ENCODE measurements around the gene UPK1A. TPM values are rescaled to one million over a fixed set of nuclear protein-coding genes. Genes with fewer than 3 reads are reported as not detected.

The UPK1A gene
- total and polyA plus RNA-seq, 10 of the 15 experiments (the other 5 are each of a cell fraction or from before 2014, with no cell fraction given): 0.15 to 1.9 (median 0.26) TPM; not detected in 7

GRCh38 chr19:35713904-35714495 lies 47.7 kb downstream of the UPK1A start (continued):
- TF ChIP-seq BCLAF1 (IDR thresholded peaks at IDR 0.05): no peak
- TF ChIP-seq WRNIP1 (IDR thresholded peaks at IDR 0.05; ENCODE audit: borderline replicate concordance, low read depth, low read length): 0 out of 2 replicates have a peak, but pooled peaks have one; percentile 13
- no peak for TF ChIP-seq MEF2A (IDR thresholded peaks at IDR 0.05; ENCODE audit: insufficient read depth, low read depth, low read length)
- no peak for TF ChIP-seq MXI1 (IDR thresholded peaks at IDR 0.05; ENCODE audit: low read depth, low read length)
- TF ChIP-seq POU2F2 (IDR thresholded peaks at IDR 0.05; ENCODE audit: borderline replicate concordance, low read depth, low read length): no peak
- peak in 1 of 2 experiments; percentile 8; a peak in 1 of 4 replicates for TF ChIP-seq IKZF2 (IDR thresholded peaks at IDR 0.05)

- peak overlapping the region; percentile 77 for H3K9ac ChIP-seq (ENCODE audit: control insufficient read depth, insufficient read depth, low read length)
- no TSS peak for BruUV-seq (replicated peaks)
- H3K9me3 ChIP-seq (replicated peaks; ENCODE audit: control insufficient read depth, insufficient read depth, low read length): no peaks in the 10 kb centered on the region
- in situ Hi-C loops (cut with MboI) (no loop called here), intact Hi-C loops (cut with micrococcal nuclease; ENCODE audit: unreplicated experiment) (loop anchor here (5.0 kb wide), 1 partner anchor 188 kb away; the partner anchor contains the start of genes HCST and NFKBID)
- peaks cover 66% of the 10 kb centered on the region for H3K79me2 ChIP-seq (ENCODE audit: control insufficient read depth, insufficient read depth, low read length)
- ChIA-PET POLR2A (interaction anchor here (0.5 to 12.1 kb wide), 5 partner anchors 15 to 489 kb away, joined by 3 to 516 read pairs (median 11); partner anchors contain the start of genes IGFLR1, NFKBID, PSENEN and U2AF1L4), CTCF (interaction anchor here (0.8 to 7.3 kb wide), 7 partner anchors 13 to 206 kb away, joined by 3 to 271 read pairs (median 10); partner anchors contain the start of genes PSENEN and U2AF1L4), SMC1A (ENCODE audit: uncharacterized antibody, unreplicated experiment) (interaction anchor here (0.7 to 6.3 kb wide), 5 partner anchors 17 to 338 kb away, joined by 3 to 375 read pairs (median 3); partner anchors contain the start of gene ZBTB32), RAD21 (ENCODE audit: unreplicated experiment) (interaction anchor here (0.7 to 6.3 kb wide), 7 partner anchors 16 to 67 kb away, joined by 3 to 430 read pairs (median 13); partner anchors contain the start of genes COX6B1, IGFLR1, LIN37 and ZBTB32)
- peaks cover 53% of the 10 kb centered on the region for H3K4me1 ChIP-seq (ENCODE audit: control insufficient read depth, insufficient read depth, low read length)
- no peak overlapping the region for H2AFZ ChIP-seq (ENCODE audit: control insufficient read depth, low read depth, low read length)
- no peaks in the 10 kb centered on the region for H3K27me3 ChIP-seq (replicated peaks in 1 of 2; ENCODE audit: control insufficient read depth in 2 of 2, insufficient read depth in 2 of 2, low read length in 1 of 2)
- 9% methylated on average over 14 of the region's 14 CpGs for WGBS (ENCODE audit: insufficient coverage, insufficient replicate concordance, low lambda C conversion rate, missing lambda C conversion rate)
- DNase-seq (ENCODE audit: low read depth, low spot score) (no peak), FAIRE-seq (peak; percentile 54), ATAC-seq (0 out of 3 replicates have a peak, but pooled peaks have one; percentile 3)
- H4K20me1 ChIP-seq (ENCODE audit: control insufficient read depth, insufficient read depth): no peaks in the 10 kb centered on the region
- H3K4me2 ChIP-seq (ENCODE audit: control insufficient read depth, insufficient read depth): peak overlapping the region; percentile 99
- no peaks in the 10 kb centered on the region; a peak in 1 of 4 replicates for H3K36me3 ChIP-seq (ENCODE audit: control insufficient read depth in 2 of 2, insufficient read depth in 2 of 2, low read length in 1 of 2)
- H3K4me3 ChIP-seq: peak overlapping the region; percentile 82
- peak overlapping the region; percentile 95 for H3K27ac ChIP-seq (ENCODE audit: control insufficient read depth, insufficient read depth)
- TF ChIP-seq NFYA (IDR thresholded peaks at IDR 0.05; ENCODE audit: borderline replicate concordance, low read depth, low read length) (no peak), JUNB (IDR thresholded peaks at IDR 0.05) (no peak), ZNF622 (IDR thresholded peaks at IDR 0.05) (no peak), TARDBP (IDR thresholded peaks at IDR 0.05; ENCODE audit: borderline replicate concordance) (no peak), NR2C1 (IDR thresholded peaks at IDR 0.05) (no peak), RBBP5 (conservative IDR thresholded peaks at IDR 0.05) (no peak), EGR1 (IDR thresholded peaks at IDR 0.05; ENCODE audit: borderline replicate concordance in 1 of 2, low read depth in 2 of 2, low read length in 2 of 2) (no peak), SMARCA5 (IDR thresholded peaks at IDR 0.05) (no peak), PBX3 (IDR thresholded peaks at IDR 0.05; ENCODE audit: insufficient replicate concordance, low read depth, low read length) (no peak), RFX5 (IDR thresholded peaks at IDR 0.05; ENCODE audit: low read depth, low read length) (no peak), HDAC6 (IDR thresholded peaks at IDR 0.05; ENCODE audit: unreplicated experiment) (no peak), TCF3 (IDR thresholded peaks at IDR 0.05; ENCODE audit: borderline replicate concordance, insufficient read depth, low read depth, low read length) (0 out of 2 replicates have a peak, but pooled peaks have one; percentile 22)
Observed at GRCh38 chr19:35714601-35715354, 48.5 kb downstream of the UPK1A start.
